ENCODE data around the gene PABPC3.

DNA sequence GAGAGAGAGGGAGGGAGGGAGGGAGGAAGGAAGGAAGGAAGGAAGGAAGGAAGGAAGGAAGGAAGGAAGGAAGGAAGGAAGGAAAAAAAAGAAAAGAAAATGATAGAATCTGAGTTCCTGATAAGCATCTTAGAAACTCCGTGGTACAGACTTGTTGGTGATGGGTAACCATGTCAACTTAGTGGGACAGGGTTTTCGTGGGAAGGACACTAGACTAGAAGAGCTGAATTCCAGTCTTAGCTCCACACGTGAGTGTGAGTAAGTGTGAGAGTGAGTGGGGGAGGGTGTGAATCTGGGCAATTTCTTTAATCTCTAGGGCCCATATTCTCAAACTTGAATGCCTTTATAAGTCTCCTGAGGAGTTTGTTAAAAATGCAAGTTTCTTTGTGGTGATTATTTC lies 35.0 kb downstream of the PABPC3 start:
- TF ChIP-seq, protein P1, sequence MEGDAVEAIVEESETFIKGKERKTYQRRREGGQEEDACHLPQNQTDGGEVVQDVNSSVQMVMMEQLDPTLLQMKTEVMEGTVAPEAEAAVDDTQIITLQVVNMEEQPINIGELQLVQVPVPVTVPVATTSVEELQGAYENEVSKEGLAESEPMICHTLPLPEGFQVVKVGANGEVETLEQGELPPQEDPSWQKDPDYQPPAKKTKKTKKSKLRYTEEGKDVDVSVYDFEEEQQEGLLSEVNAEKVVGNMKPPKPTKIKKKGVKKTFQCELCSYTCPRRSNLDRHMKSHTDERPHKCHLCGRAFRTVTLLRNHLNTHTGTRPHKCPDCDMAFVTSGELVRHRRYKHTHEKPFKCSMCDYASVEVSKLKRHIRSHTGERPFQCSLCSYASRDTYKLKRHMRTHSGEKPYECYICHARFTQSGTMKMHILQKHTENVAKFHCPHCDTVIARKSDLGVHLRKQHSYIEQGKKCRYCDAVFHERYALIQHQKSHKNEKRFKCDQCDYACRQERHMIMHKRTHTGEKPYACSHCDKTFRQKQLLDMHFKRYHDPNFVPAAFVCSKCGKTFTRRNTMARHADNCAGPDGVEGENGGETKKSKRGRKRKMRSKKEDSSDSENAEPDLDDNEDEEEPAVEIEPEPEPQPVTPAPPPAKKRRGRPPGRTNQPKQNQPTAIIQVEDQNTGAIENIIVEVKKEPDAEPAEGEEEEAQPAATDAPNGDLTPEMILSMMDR (IDR thresholded peaks at IDR 0.05; ENCODE audit: borderline replicate concordance, extremely low read depth, low read length, poor library complexity, severe bottlenecking) = no peak
- no peak for TF ChIP-seq EZH2 (IDR thresholded peaks at IDR 0.05; ENCODE audit: borderline replicate concordance, low read depth, low read length, severe bottlenecking)
